HG03378 (cell line): Measurements from ENCODE around the gene PTEN.
"Not testable (repeated sequence)": the region's sequence is repeated elsewhere in the genome, so short reads cannot be mapped to it uniquely, and the experiment has no call there.

Experiments
- ATAC-seq: cut with Tn5 transposase; IDR thresholded peaks from one replicate; pipeline ENCODE4 v1.9.1; 2021; ENCODE audit warnings: mild to moderate bottlenecking, moderate library complexity; ENCODE audit not compliant: unreplicated experiment

Gene PTEN

GRCh38 chr10:87844837-87845623, 18.4 kb upstream of the PTEN start:
- no peak for ATAC-seq

DNA sequence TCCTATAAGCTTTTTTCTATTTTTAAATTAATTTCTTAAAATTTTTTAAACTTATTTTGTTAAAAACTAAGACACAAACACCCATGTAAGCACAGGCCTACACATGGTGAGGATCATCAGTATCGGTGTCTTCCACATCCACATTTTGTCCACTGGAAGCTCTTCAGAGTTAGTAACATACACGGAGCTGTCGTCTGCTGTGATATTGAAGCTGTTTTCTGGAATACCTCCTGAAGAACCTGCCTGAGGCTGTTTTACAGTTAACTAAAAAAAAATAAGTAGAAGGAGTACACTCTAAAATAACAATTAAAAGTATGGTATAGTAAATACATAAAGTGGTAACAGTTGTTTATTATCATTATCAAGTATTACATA, 17.8 kb upstream of the PTEN start:
- no peak for ATAC-seq

GRCh38 chr10:87846023-87846422, 17.4 kb upstream of the PTEN start:
- no peak for ATAC-seq

DNA sequence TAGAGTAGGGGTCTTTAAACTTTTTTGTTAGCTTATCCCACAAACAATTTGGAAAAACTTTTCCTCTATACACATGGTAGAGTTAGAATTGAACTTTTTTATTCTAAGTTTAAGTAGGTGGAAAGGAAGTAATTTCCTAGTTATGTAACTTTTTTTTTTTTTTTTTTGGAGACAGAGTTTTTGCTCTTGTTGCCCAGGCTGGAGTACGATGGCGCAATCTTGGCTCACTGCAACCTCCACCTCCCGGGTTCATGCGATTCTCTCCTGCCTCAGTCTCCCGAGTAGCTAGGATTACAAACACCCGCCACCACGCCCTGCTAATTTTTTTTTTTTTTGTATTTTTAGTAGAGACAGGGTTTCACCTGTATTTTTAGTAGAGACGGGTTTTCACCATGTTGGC, 16.7 kb upstream of the PTEN start:
- ATAC-seq = not testable (repeated sequence)

- ATAC-seq = no peak
Observed at GRCh38 chr10:87847550-87847949, 15.9 kb upstream of the PTEN start.

DNA sequence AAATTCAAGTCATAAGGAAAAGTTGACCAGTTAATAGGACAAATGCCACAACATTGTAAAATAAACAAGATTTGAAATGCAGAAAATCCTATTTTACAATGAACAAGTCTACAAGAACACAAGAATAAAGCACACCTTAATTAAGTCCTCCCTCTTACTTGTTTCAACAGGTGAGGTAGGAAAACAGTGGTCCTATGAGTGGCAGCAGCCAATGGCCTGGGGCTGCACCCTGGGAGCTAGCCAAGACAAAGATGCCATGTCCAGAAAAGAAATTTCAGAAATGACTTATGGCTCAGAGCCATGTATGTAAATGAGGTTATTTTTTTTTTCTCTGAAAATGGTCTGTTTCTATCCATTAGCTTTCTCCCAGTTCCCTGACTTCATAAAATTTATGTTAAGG, 14.4 kb upstream of the PTEN start:
- ATAC-seq = no peak

GRCh38 chr10:87850742-87851205, 12.7 kb upstream of the PTEN start:
- ATAC-seq = no peak

GRCh38 chr10:87852089-87852488, 11.3 kb upstream of the PTEN start:
- no peak for ATAC-seq

GRCh38 chr10:87855247-87855646, 8.2 kb upstream of the PTEN start:
- not testable (repeated sequence) for ATAC-seq

DNA sequence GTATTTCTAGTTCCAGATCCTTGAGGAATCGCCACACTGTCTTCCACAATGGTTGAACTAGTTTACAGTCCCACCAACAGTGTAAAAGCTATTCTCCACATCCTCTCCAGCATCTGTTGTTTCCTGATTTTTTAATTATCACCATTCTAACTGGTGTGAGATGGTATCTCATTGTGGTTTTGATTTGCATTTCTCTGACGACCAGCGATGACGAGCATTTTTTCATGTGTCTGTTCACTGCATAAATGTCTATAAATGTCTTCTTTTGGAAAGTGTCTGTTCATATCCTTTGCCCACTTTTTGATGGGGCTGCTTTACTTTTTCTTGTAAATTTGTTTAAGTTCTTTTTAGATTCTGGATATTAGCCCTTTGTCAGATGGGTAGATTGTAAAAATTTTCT, 7.8 kb upstream of the PTEN start:
- ATAC-seq = not testable (repeated sequence)

GRCh38 chr10:87860156-87860795, 3.1 kb upstream of the PTEN start:
- ATAC-seq = no peak

DNA sequence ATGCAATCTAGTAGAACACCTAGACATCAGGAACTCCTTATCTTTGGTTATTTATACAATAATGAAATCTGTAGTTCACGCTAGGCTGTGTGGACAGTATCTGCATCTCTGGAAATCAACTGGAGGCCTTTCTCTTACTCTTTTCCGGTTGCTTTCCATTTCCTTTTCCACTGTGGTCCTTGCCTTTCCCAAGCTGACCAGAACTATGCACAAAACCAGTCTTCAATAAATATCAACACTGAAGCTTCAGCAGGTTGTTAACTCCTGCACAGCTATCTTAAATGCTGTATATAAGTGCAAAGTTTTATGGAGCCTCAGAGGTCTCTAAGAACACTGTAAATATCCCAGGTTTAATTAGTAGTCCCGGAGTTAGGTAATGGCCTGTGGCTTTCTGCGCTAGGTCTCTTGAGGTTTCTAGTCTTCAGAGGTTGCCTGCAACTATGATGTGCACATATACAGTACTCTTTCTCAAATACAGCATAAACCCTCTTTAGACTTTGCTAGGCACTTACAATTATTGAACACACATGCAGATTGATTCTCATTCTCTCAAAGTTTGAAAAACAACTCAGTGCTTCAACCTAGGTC, 2.5 kb upstream of the PTEN start:
- no peak for ATAC-seq

GRCh38 chr10:87861566-87861952, 1.9 kb upstream of the PTEN start:
- ATAC-seq = peak; percentile 14

GRCh38 chr10:87861953-87862678, 1.3 kb upstream of the PTEN start:
- ATAC-seq = peak; percentile 58

DNA sequence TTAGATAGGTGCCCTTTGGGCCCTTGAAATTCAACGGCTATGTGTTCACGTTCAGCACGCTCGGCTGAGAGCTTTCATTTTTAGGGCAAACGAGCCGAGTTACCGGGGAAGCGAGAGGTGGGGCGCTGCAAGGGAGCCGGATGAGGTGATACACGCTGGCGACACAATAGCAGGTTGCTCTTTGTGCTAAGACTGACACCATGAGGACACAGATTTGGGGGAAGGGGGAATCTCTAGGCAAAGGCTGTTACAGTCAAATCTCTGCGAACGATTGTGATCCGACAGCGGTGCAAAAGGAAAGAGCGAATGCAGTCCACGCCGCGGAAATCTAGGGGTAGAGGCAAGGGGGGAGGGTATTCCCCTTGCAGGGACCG, 759 bp upstream of the PTEN start:
- peak; percentile 12 for ATAC-seq

GRCh38 chr10:87863951-87864495, 598 bp downstream of the PTEN start:
- ATAC-seq = not testable (repeated sequence)

GRCh38 chr10:87864496-87865059, 1.2 kb downstream of the PTEN start:
- ATAC-seq = no peak

DNA sequence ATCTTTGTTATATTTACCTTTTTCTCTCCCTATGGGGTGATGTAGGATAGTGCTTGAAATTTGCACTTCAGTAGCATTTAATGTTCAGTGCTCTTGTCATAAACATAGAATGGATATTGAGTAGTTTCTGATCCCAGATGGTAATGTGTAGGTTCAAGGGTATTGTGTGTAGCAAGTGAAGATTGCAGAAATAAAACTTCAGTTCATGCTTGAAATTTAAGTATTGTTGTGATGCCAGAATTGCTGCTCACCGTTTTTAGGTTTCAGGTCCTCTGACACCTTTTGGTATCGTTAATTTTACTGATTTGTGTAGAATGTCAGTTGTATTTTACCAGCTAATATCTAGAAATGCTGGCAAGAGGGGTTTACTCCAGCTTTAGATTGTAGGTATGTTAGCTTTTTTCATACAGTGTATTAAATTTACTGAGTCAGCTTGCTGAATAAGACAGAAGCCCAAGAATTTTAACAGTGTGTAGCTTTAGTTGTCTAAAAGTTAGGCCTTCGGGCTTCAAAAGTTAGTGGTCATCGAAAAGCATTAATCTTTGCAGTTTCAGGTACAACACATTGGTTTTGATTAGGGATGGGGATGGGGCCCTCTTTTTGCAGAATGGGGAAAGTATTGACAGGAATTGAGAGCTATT, 1.9 kb downstream of the PTEN start:
- ATAC-seq = no peak

GRCh38 chr10:87866412-87866974, 3.1 kb downstream of the PTEN start:
- ATAC-seq = no peak

- no peak for ATAC-seq
Observed at GRCh38 chr10:87867453-87867852, 4.0 kb downstream of the PTEN start.
